SJSA1 (cell line): ENCODE results near the gene UGT2B7. TPM values are rescaled to one million over a fixed set of nuclear protein-coding genes. Genes with fewer than 3 reads are reported as not detected.

ENCODE experiments used
- DNase-seq, 2 experiments: peaks; one replicate each; pipeline ENCODE4 v3.0.0-alpha.2; 2015 to 2020; ENCODE audit warnings: low spot score in 2 of 2, low read depth in 1 of 2
- H3K27ac ChIP-seq: fragments of 250-450 bp; sonication (Bioruptor Pico); 2 replicates; pipeline ENCODE4 v1.5.1; 2020; ENCODE audit warnings: mild to moderate bottlenecking, moderate library complexity
- H3K27me3 ChIP-seq: fragments of 250-450 bp; sonication (Bioruptor Pico); replicated peaks from 2 replicates; pipeline ENCODE4 v1.5.1; 2020; ENCODE audit warnings: mild to moderate bottlenecking, moderate library complexity
- H3K36me3 ChIP-seq: fragments of 250-450 bp; sonication (Bioruptor Pico); 2 replicates; pipeline ENCODE4 v1.5.1; 2020; ENCODE audit warnings: mild to moderate bottlenecking
- H3K4me1 ChIP-seq: fragments of 250-450 bp; sonication (Bioruptor Pico); replicated peaks from 2 replicates; pipeline ENCODE4 v1.6.1; 2021; ENCODE audit warnings: mild to moderate bottlenecking
- H3K4me3 ChIP-seq: fragments of 250-450 bp; sonication (Bioruptor Pico); 2 replicates; pipeline ENCODE4 v1.5.1; 2020; ENCODE audit warnings: mild to moderate bottlenecking
- H3K9me3 ChIP-seq: fragments of 250-450 bp; sonication (Bioruptor Pico); replicated peaks from 2 replicates; pipeline ENCODE4 v1.5.1; 2020; ENCODE audit warnings: mild to moderate bottlenecking
- total RNA-seq: library from RNA; depleted of rRNA; stranded (reverse); fragments of >200 nt; shearing (Covaris generic); gene quantifications from 2 replicates; pipeline ENCODE4 v1.2.3, GENCODE V29; 2014

Gene UGT2B7
- total RNA-seq, 1 experiment from 2014 or later = not detected

DNA sequence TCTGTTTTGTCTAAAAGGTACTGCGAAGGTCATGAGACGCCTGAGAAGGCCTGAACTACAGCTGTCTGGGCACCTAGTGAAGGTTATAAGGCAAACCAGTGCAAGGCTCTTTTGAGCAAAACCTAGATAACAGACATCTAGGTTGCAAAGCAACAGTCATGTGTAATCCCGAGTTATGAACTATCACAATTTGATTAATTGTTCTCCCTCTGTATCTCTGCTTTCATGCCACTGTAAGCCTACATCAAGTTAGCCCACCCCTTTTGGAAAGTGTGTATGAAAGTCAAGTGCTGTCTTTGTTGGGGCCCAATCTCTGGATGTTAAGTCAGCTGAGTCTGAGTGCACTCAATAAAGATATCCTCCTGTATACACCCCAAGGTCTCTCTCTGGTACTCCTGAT lies 31.9 kb upstream of the UGT2B7 start:
- Histone ChIP-seq H3K9me3 (no peaks in the 10 kb centered on the region), H3K27me3 (no peaks in the 10 kb centered on the region), H3K4me1 (no peaks in the 10 kb centered on the region), H3K4me3 (no peak overlapping the region), H3K36me3 (no peaks in the 10 kb centered on the region), H3K27ac (no peak overlapping the region)
- DNase-seq = no peak

- Histone ChIP-seq H3K9me3 (no peaks in the 10 kb centered on the region), H3K27ac (no peak overlapping the region), H3K36me3 (no peaks in the 10 kb centered on the region), H3K27me3 (no peaks in the 10 kb centered on the region), H3K4me3 (no peak overlapping the region), H3K4me1 (no peaks in the 10 kb centered on the region)
- no peak for DNase-seq
Observed at GRCh38 chr4:69066945-69067344, 29.3 kb upstream of the UGT2B7 start.

DNA sequence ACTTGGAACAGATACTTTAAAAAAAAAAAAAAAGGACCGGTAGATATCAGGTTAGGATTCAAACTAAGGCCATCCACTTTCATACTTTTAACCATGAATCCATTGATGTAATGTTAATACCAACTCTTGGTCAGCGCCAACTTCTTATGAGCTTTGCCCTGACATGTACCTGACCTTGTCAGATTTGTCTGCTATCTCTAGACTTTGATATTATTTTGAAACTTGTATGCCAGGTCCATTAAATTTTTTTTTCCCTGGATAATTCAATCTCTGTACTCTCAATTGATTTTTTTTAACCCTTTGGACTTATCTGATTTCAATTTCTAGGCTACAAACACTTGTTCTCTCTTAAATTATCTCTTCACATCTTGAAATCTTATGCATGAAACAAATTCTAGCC lies 27.2 kb upstream of the UGT2B7 start:
- Histone ChIP-seq H3K4me3 (no peak overlapping the region), H3K36me3 (no peaks in the 10 kb centered on the region), H3K27me3 (no peaks in the 10 kb centered on the region), H3K4me1 (no peaks in the 10 kb centered on the region), H3K9me3 (no peaks in the 10 kb centered on the region), H3K27ac (no peak overlapping the region)
- DNase-seq = no peak

DNA sequence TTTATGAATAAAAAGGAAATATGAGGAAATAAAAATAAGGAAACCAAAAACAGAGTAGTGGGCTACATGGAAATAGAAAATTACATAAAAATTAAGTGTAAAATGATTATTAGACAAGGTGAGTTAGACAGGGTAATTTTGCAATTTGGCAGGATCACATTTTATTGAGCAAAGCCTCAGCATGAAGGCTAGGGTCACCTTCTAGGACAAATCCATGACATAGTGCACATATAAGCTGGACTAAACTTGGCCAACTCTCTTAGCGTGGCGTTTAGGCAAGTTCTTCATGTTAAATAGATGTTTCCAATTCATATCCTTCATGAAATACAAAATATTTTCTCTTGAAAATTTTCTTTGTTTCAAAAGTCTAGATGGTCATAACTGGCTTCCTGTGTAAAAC lies 25.7 kb upstream of the UGT2B7 start:
- Histone ChIP-seq H3K4me1 (peaks cover 6% of the 10 kb centered on the region), H3K4me3 (no peak overlapping the region), H3K27me3 (no peaks in the 10 kb centered on the region), H3K27ac (no peak overlapping the region), H3K9me3 (no peaks in the 10 kb centered on the region), H3K36me3 (no peaks in the 10 kb centered on the region)
- no peak for DNase-seq

- no peaks in the 10 kb centered on the region for H3K27me3 ChIP-seq
- H3K4me3 ChIP-seq = no peak overlapping the region
- no peaks in the 10 kb centered on the region for H3K36me3 ChIP-seq
- H3K4me1 ChIP-seq = peaks cover 7% of the 10 kb centered on the region
- no peak overlapping the region for H3K27ac ChIP-seq
- DNase-seq = no peak
- H3K9me3 ChIP-seq = no peaks in the 10 kb centered on the region
Observed at GRCh38 chr4:69071286-69071685, 25.0 kb upstream of the UGT2B7 start.

DNA sequence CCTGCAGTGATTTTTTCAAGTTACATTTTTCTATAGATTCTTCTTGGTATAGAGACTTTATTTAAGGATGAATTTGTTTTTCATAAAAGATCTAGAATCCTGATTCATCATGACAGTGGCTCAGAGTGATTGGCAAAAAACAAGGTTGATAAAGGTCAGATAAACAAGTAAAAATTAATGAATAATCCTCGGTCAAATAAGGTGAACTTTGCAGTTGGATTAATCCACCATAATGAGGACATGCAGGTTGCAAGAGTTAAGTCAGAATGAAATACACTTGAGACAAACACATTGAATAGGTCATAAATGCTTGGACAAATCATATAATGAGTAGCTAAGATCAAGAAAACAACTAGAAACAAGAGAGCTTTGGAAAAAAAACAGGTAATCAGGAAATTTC lies 22.9 kb upstream of the UGT2B7 start:
- Histone ChIP-seq H3K9me3 (no peaks in the 10 kb centered on the region), H3K4me1 (peaks cover 7% of the 10 kb centered on the region), H3K27me3 (no peaks in the 10 kb centered on the region), H3K4me3 (no peak overlapping the region), H3K27ac (no peak overlapping the region), H3K36me3 (no peaks in the 10 kb centered on the region)
- DNase-seq = no peak

- DNase-seq = peak in 1 of 2 experiments; percentile 55
- Histone ChIP-seq H3K27me3 (no peaks in the 10 kb centered on the region), H3K4me3 (no peak overlapping the region)
Observed at GRCh38 chr4:69075061-69075792, 21.0 kb upstream of the UGT2B7 start.

GRCh38 chr4:69078852-69079251 lies 17.4 kb upstream of the UGT2B7 start:
- H3K27me3 ChIP-seq = no peaks in the 10 kb centered on the region
- no peaks in the 10 kb centered on the region for H3K36me3 ChIP-seq

More at GRCh38 chr4:69075061-69075792, 21.0 kb upstream of the UGT2B7 start:
- Histone ChIP-seq H3K27ac (peak overlapping the region; percentile 80), H3K9me3 (no peaks in the 10 kb centered on the region), H3K36me3 (no peaks in the 10 kb centered on the region), H3K4me1 (peaks cover 7% of the 10 kb centered on the region)

GRCh38 chr4:69088473-69088872 lies 7.8 kb upstream of the UGT2B7 start:
- H3K4me3 ChIP-seq = no peak overlapping the region
- no peak for DNase-seq
- no peak overlapping the region for H3K27ac ChIP-seq
- no peaks in the 10 kb centered on the region for H3K9me3 ChIP-seq
- no peaks in the 10 kb centered on the region for H3K36me3 ChIP-seq
- no peaks in the 10 kb centered on the region for H3K27me3 ChIP-seq
- H3K4me1 ChIP-seq = peaks cover 9% of the 10 kb centered on the region

More at GRCh38 chr4:69078852-69079251, 17.4 kb upstream of the UGT2B7 start:
- H3K9me3 ChIP-seq = no peaks in the 10 kb centered on the region; the same call in 1 of the 2 replicates
- DNase-seq = no peak
- H3K4me3 ChIP-seq = no peak overlapping the region
- peaks cover 7% of the 10 kb centered on the region for H3K4me1 ChIP-seq
- H3K27ac ChIP-seq = no peak overlapping the region

DNA sequence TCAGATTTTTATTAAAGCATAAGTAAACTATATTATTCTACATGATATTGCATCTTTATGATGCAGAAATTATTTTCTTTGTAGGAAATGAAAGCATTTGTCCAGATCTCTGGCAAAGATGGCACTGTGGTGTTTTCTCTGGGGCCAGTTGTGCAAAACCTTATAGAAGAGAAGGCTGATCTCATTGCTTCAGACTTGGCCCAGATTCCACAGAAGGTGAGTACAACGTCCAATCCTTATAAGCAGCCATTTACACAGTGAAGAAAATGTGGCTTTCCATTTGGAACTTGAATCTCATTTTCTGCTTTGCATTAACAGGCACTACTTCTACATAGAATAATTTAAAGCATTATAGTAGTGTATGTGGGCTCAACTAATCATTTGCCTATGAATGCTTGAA lies 6.9 kb upstream of the UGT2B7 start:
- no peaks in the 10 kb centered on the region for H3K9me3 ChIP-seq
- no peak overlapping the region for H3K27ac ChIP-seq
- DNase-seq = no peak
- H3K27me3 ChIP-seq = no peaks in the 10 kb centered on the region
- no peak overlapping the region for H3K4me3 ChIP-seq
- H3K4me1 ChIP-seq = peaks cover 9% of the 10 kb centered on the region
- H3K36me3 ChIP-seq = no peaks in the 10 kb centered on the region

GRCh38 chr4:69092190-69092589 lies 4.1 kb upstream of the UGT2B7 start:
- no peaks in the 10 kb centered on the region for H3K27me3 ChIP-seq
- DNase-seq = peak in 1 of 2 experiments; percentile 16
- H3K36me3 ChIP-seq = no peaks in the 10 kb centered on the region
- H3K9me3 ChIP-seq = no peaks in the 10 kb centered on the region
- no peak overlapping the region for H3K4me3 ChIP-seq
- H3K27ac ChIP-seq = peak overlapping the region; percentile 39; the same call in 1 of the 2 replicates
- H3K4me1 ChIP-seq = peaks cover 24% of the 10 kb centered on the region

GRCh38 chr4:69092980-69093568 lies 3.2 kb upstream of the UGT2B7 start:
- no peak overlapping the region for H3K4me3 ChIP-seq
- no peaks in the 10 kb centered on the region for H3K9me3 ChIP-seq
- DNase-seq = no peak
- no peaks in the 10 kb centered on the region for H3K27me3 ChIP-seq
- H3K4me1 ChIP-seq = peaks cover 24% of the 10 kb centered on the region
- no peaks in the 10 kb centered on the region for H3K36me3 ChIP-seq
- H3K27ac ChIP-seq = no peak overlapping the region

DNA sequence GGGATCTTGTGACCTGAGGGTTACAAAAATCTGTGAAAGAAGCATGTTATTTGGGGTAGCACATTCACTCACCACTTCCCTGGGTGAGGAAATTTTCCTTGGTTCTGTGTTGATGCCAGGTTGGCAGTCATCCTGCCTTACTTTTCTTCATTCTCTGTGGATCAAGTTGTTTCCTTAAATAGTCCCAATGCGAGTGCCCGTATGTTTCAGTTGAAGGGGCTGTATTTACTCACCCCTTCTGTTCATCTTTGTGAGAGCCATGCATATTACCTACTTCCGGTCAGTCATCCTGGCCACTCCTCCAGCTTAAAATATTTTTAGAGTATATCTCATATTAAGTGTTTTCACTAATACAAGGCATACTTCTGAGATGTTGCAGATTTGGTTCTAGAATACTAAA lies 2.6 kb upstream of the UGT2B7 start:
- Histone ChIP-seq H3K36me3 (no peaks in the 10 kb centered on the region), H3K4me3 (no peak overlapping the region), H3K9me3 (no peaks in the 10 kb centered on the region), H3K27ac (no peak overlapping the region), H3K4me1 (peaks cover 24% of the 10 kb centered on the region), H3K27me3 (no peaks in the 10 kb centered on the region)
- DNase-seq = no peak

DNA sequence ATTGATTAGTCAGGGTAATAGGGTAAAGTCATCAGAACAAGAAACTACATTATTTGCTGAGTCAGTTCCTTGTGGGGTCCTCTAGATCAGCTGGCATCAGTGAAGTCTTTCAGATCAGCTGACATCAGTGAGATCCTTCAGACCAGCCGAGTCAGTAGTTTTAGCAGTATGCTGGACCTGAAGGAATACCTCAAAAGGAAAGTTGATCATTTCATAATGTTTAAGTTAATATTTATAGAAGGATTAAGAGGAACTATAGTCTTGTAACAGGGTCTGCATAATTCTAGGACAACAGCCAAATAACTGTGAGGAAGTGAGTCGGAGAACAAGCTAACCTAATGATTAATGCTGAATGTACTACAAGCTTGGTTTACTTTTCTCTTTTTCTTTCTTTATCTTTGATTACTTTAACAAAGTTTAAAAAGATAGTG lies 958 bp upstream of the UGT2B7 start:
- H3K27me3 ChIP-seq = no peaks in the 10 kb centered on the region
- DNase-seq = peak in 1 of 2 experiments; percentile 48
- H3K9me3 ChIP-seq = no peaks in the 10 kb centered on the region
- 0 out of 2 replicates have a peak overlapping the region, but pooled peaks have one; percentile 10 for H3K27ac ChIP-seq
- peaks cover 24% of the 10 kb centered on the region for H3K4me1 ChIP-seq
- no peak overlapping the region for H3K4me3 ChIP-seq
- no peaks in the 10 kb centered on the region for H3K36me3 ChIP-seq
